WTC11 (cell line): ENCODE measurements around the gene CDKN2AIPNL. TPM values are rescaled to one million over a fixed set of nuclear protein-coding genes. Genes with fewer than 3 reads are reported as not detected.

ENCODE experiments used
- ATAC-seq: fragments of 200-7000 bp; cut with Tn5 transposase; 2 replicates; pipeline ENCODE4 v1.10.0; 2021; ENCODE audit warnings: mild to moderate bottlenecking, moderate library complexity
- CTCF ChIA-PET: fragments of 300-600 bp; sonication (Branson Sonifier 250); formaldehyde crosslinking; loops from one replicate; lab custom pipeline; 2021; ENCODE audit warnings: antibody characterized with exemption; lab: Charles Lee
- POLR2A ChIA-PET: fragments of 350-600 bp; sonication (Branson Sonifier 250); formaldehyde crosslinking; loops from one replicate; lab custom pipeline; 2021; ENCODE audit warnings: antibody characterized with exemption; lab: Charles Lee
- DNase-seq: peaks from one replicate; pipeline ENCODE4 v3.0.0; 2021; ENCODE audit warnings: low spot score
- H3K27ac Mint-ChIP-seq: 2 replicates; pipeline ENCODE4 v1.8.0; 2021; ENCODE audit warnings: mixed read lengths
- H3K27me3 Mint-ChIP-seq: 2 replicates; pipeline ENCODE4 v1.8.0; 2021; ENCODE audit warnings: low read depth, mild to moderate bottlenecking, moderate library complexity, mixed read lengths
- H3K36me3 Mint-ChIP-seq: 2 replicates; pipeline ENCODE4 v1.8.0; 2021; ENCODE audit warnings: mixed read lengths
- H3K4me1 Mint-ChIP-seq: 2 replicates; pipeline ENCODE4 v1.8.0; 2022; ENCODE audit warnings: mixed read lengths
- H3K4me3 Mint-ChIP-seq: 2 replicates; pipeline ENCODE4 v1.8.0; 2021; ENCODE audit warnings: mild to moderate bottlenecking, moderate library complexity, mixed read lengths
- H3K9me3 Mint-ChIP-seq: 2 replicates; pipeline ENCODE4 v1.8.0; 2021; ENCODE audit warnings: mixed read lengths
- ATF1 ChIP-seq: sonication (generic); formaldehyde crosslinking; IDR thresholded peaks from 2 replicates; pipeline ENCODE4 v1.8.1; 2023; ENCODE audit warnings: mild to moderate bottlenecking, moderate library complexity, missing genetic modification reagents
- FOXK1 ChIP-seq: sonication (generic); formaldehyde crosslinking; IDR thresholded peaks from 2 replicates; pipeline ENCODE4 v1.8.0; 2022; ENCODE audit warnings: mild to moderate bottlenecking, moderate library complexity, missing genetic modification reagents
- GABPB1 ChIP-seq: sonication (generic); formaldehyde crosslinking; IDR thresholded peaks from 2 replicates; pipeline ENCODE4 v1.8.1; 2023; ENCODE audit warnings: mild to moderate bottlenecking, missing genetic modification reagents
- GRHL2 ChIP-seq: fragments of 250-450 bp; sonication (Bioruptor Pico); IDR thresholded peaks from 2 replicates; pipeline ENCODE4 v1.8.0; 2022; ENCODE audit warnings: mild to moderate bottlenecking, moderate library complexity; ENCODE audit not compliant: insufficient replicate concordance, severe bottlenecking
- JUN ChIP-seq: sonication (generic); formaldehyde crosslinking; IDR thresholded peaks from 2 replicates; pipeline ENCODE4 v1.8.0; 2023; ENCODE audit warnings: mild to moderate bottlenecking, missing genetic modification reagents
- KAT7 ChIP-seq: sonication (generic); formaldehyde crosslinking; IDR thresholded peaks from 2 replicates; pipeline ENCODE4 v1.8.1; 2023; ENCODE audit warnings: missing genetic modification reagents, mild to moderate bottlenecking, borderline replicate concordance
- NFATC4 ChIP-seq: fragments of 250-450 bp; sonication (Bioruptor Pico); IDR thresholded peaks from 2 replicates; pipeline ENCODE4 v1.9.0; 2021; ENCODE audit warnings: mild to moderate bottlenecking
- OVOL2 ChIP-seq: fragments of 250-450 bp; sonication (Bioruptor Pico); IDR thresholded peaks from 2 replicates; pipeline ENCODE4 v1.9.0; 2021; ENCODE audit warnings: mild to moderate bottlenecking, borderline replicate concordance
- SMAD3 ChIP-seq: sonication (generic); formaldehyde crosslinking; IDR thresholded peaks from 2 replicates; pipeline ENCODE4 v1.8.0; 2022; ENCODE audit warnings: missing genetic modification reagents, mild to moderate bottlenecking, borderline replicate concordance
- SP1 ChIP-seq: sonication (generic); formaldehyde crosslinking; conservative IDR thresholded peaks from 2 replicates; pipeline ENCODE4 v1.8.1; 2022; ENCODE audit warnings: missing genetic modification reagents
- TP53 ChIP-seq: sonication (generic); formaldehyde crosslinking; IDR thresholded peaks from 2 replicates; pipeline ENCODE4 v1.8.1; 2023; ENCODE audit warnings: mild to moderate bottlenecking, missing genetic modification reagents
- ZBTB21 ChIP-seq: sonication (generic); formaldehyde crosslinking; IDR thresholded peaks from 2 replicates; pipeline ENCODE4 v1.8.1; 2023; ENCODE audit warnings: mild to moderate bottlenecking, missing genetic modification reagents, borderline replicate concordance
- ZNF138 ChIP-seq: sonication (generic); formaldehyde crosslinking; conservative IDR thresholded peaks from 2 replicates; pipeline ENCODE4 v1.8.1; 2022; ENCODE audit warnings: mild to moderate bottlenecking, moderate library complexity, missing genetic modification reagents
- ZNF219 ChIP-seq: sonication (generic); formaldehyde crosslinking; IDR thresholded peaks from 2 replicates; pipeline ENCODE4 v1.8.0; 2023; ENCODE audit warnings: missing genetic modification reagents, mild to moderate bottlenecking, borderline replicate concordance
- ZNF425 ChIP-seq: fragments of 250-450 bp; sonication (Bioruptor Pico); conservative IDR thresholded peaks from 2 replicates; pipeline ENCODE4 v1.9.0; 2021; ENCODE audit warnings: mild to moderate bottlenecking
- ZNF532 ChIP-seq: fragments of 250-450 bp; sonication (Bioruptor Pico); IDR thresholded peaks from 2 replicates; pipeline ENCODE4 v1.9.0; 2021; ENCODE audit warnings: mild to moderate bottlenecking, borderline replicate concordance
- ZSCAN18 ChIP-seq: fragments of 250-450 bp; sonication (Bioruptor Pico); IDR thresholded peaks from 2 replicates; pipeline ENCODE4 v2.1.2; 2022; ENCODE audit warnings: mild to moderate bottlenecking, moderate library complexity
- total RNA-seq: library from RNA; stranded (reverse); gene quantifications from 3 replicates; pipeline ENCODE4 v1.2.3, GENCODE V29; 2021
- TF ChIP-seq, protein P1 (sequence below): sonication (generic); formaldehyde crosslinking; IDR thresholded peaks from 2 replicates; pipeline ENCODE4 v1.8.0; 2023; ENCODE audit warnings: mild to moderate bottlenecking, missing genetic modification reagents
- TF ChIP-seq, protein P2 (sequence below): sonication (generic); formaldehyde crosslinking; IDR thresholded peaks from 2 replicates; pipeline ENCODE4 v1.8.1; 2022; ENCODE audit warnings: missing genetic modification reagents, borderline replicate concordance

CDKN2AIPNL gene
- total RNA-seq, 1 experiment from 2014 or later: 54.3 TPM

DNA sequence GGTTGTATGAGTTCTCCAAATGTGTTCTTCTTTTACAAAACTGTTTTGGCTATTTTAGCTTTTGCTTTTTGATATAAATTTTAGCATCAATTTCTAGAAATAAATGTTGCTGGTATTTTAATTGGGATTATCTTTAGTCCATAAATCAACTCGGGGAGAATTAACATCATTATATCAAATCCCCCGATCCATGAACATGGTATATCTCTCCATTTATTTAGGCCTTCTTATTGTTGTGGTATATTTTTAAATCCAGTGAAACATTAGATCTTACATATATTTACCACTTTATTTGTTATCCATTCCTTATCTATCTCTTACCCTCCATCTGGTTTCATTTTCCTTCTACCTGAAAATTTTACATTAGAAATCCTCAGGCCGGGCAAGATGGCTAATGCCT, 7.3 kb upstream of the CDKN2AIPNL start (continued):
- TF ChIP-seq ZSCAN18 (CRISPR knock-in tag): no peak
- TF ChIP-seq ZNF532 (CRISPR knock-in tag): no peak

GRCh38 chr5:134417707-134418106, 6.0 kb upstream of the CDKN2AIPNL start:
- DNase-seq (no peak), ATAC-seq (no peak)
- CTCF ChIA-PET: interaction anchor here (0.6 kb wide), 1 partner anchor 63 kb away, joined by 3 read pairs; no protein-coding TSS in a partner anchor
- peaks cover 16% of the 10 kb centered on the region for H3K4me1 Mint-ChIP-seq
- no peaks in the 10 kb centered on the region; the same call in 1 of the 2 replicates for H3K36me3 Mint-ChIP-seq
- no peak overlapping the region for H3K4me3 Mint-ChIP-seq
- no peak overlapping the region for H3K27ac Mint-ChIP-seq
- POLR2A ChIA-PET: interaction anchor here (0.8 kb wide), 1 partner anchor 8 kb away, joined by 3 read pairs; no protein-coding TSS in a partner anchor
- H3K27me3 Mint-ChIP-seq: no peaks in the 10 kb centered on the region
- peaks cover 8% of the 10 kb centered on the region; the same call in 1 of the 2 replicates for H3K9me3 Mint-ChIP-seq
- no peak for TF ChIP-seq GRHL2 (CRISPR knock-in tag)
- TF ChIP-seq NFATC4 (CRISPR knock-in tag): no peak
- TF ChIP-seq SP1 (CRISPR knock-in tag): no peak
- no peak for TF ChIP-seq JUN (CRISPR knock-in tag)
- TF ChIP-seq ATF1 (CRISPR knock-in tag): no peak
- TF ChIP-seq, protein P1, sequence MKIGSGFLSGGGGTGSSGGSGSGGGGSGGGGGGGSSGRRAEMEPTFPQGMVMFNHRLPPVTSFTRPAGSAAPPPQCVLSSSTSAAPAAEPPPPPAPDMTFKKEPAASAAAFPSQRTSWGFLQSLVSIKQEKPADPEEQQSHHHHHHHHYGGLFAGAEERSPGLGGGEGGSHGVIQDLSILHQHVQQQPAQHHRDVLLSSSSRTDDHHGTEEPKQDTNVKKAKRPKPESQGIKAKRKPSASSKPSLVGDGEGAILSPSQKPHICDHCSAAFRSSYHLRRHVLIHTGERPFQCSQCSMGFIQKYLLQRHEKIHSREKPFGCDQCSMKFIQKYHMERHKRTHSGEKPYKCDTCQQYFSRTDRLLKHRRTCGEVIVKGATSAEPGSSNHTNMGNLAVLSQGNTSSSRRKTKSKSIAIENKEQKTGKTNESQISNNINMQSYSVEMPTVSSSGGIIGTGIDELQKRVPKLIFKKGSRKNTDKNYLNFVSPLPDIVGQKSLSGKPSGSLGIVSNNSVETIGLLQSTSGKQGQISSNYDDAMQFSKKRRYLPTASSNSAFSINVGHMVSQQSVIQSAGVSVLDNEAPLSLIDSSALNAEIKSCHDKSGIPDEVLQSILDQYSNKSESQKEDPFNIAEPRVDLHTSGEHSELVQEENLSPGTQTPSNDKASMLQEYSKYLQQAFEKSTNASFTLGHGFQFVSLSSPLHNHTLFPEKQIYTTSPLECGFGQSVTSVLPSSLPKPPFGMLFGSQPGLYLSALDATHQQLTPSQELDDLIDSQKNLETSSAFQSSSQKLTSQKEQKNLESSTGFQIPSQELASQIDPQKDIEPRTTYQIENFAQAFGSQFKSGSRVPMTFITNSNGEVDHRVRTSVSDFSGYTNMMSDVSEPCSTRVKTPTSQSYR: no peak
- no peak for TF ChIP-seq ZBTB21 (CRISPR knock-in tag)
- TF ChIP-seq, protein P2, sequence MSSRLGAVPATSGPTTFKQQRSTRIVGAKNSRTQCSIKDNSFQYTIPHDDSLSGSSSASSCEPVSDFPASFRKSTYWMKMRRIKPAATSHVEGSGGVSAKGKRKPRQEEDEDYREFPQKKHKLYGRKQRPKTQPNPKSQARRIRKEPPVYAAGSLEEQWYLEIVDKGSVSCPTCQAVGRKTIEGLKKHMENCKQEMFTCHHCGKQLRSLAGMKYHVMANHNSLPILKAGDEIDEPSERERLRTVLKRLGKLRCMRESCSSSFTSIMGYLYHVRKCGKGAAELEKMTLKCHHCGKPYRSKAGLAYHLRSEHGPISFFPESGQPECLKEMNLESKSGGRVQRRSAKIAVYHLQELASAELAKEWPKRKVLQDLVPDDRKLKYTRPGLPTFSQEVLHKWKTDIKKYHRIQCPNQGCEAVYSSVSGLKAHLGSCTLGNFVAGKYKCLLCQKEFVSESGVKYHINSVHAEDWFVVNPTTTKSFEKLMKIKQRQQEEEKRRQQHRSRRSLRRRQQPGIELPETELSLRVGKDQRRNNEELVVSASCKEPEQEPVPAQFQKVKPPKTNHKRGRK (CRISPR knock-in tag): no peak
- TF ChIP-seq FOXK1 (CRISPR knock-in tag): no peak

- Mint-ChIP-seq H3K27ac (peak overlapping the region; percentile 38; the same call in 1 of the 2 replicates), H3K4me1 (peaks cover 42% of the 10 kb centered on the region), H3K27me3 (no peaks in the 10 kb centered on the region), H3K9me3 (no peaks in the 10 kb centered on the region), H3K36me3 (peaks cover 8% of the 10 kb centered on the region; the same call in 1 of the 2 replicates), H3K4me3 (no peak overlapping the region; the same call in 1 of the 2 replicates)
- ATAC-seq: no peak
- ChIA-PET POLR2A (interaction anchor here (0.8 to 2.9 kb wide), 3 partner anchors 15 to 54 kb away, joined by 4 to 9 read pairs (median 8); partner anchors contain the start of gene UBE2B), CTCF (interaction anchor here (1.1 to 1.4 kb wide), 3 partner anchors 46 to 174 kb away, joined by 3 to 11 read pairs (median 4); no protein-coding TSS in a partner anchor)
- DNase-seq: no peak
- TF ChIP-seq KAT7 (CRISPR knock-in tag) (no peak), ZNF138 (no peak), TP53 (CRISPR knock-in tag) (no peak), ZNF219 (CRISPR knock-in tag) (no peak), OVOL2 (CRISPR knock-in tag) (no peak), ZNF425 (no peak), ZSCAN18 (CRISPR knock-in tag) (no peak), SMAD3 (no peak), SP1 (CRISPR knock-in tag) (no peak), GABPB1 (no peak)
Measured at GRCh38 chr5:134413046-134413445, 1.4 kb upstream of the CDKN2AIPNL start.
